ENCODE results near the gene RTN4R.

RTN4R gene

DNA sequence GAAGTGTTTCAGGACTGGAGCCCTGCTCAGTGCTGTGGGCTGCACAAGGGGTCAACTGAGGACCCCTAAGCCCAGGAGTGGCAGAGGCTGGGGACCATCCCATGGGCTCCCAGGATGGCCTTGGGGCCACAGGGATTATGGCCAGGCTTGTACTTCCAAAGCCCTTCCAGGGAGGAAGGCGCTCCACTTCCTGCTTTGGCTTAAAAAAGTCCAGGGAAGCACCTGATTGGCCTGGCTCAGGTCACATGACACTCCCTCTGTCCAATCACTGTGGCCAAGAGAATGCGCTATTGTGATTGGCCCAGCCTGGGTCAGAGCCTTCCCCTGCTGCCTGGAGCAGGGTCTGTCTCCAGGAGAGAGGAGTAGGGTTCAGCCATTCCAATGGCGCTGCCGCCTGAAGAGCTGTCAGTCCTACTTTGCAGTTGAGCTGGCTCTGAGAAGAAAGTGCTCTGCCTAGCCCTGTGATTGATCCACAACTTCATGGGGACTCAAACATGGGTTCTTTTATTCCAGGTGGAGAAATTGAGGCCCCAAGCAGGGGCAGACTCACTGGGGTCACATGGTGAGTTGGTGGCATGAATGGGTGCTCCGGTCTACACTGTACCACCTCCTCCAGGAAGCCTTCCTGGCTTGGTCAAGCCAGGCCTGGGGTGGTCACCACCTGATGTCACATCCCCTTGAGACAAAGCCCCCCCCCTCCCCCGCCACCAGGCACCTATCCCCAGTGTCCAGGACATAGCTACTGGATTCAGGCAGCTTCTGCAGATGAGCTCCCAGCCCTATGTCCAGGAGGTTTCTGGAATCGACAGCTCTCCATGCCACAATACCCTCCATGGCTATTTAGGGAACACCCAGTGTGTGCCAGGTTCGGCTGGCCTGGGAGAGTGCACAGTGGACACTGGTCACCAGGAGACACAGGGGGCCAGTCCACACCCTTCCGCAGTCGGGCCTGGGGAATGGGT is 48.2 kb downstream of the RTN4R start:
- no peaks in the 10 kb centered on the region for H3K27me3 Mint-ChIP-seq

DNA sequence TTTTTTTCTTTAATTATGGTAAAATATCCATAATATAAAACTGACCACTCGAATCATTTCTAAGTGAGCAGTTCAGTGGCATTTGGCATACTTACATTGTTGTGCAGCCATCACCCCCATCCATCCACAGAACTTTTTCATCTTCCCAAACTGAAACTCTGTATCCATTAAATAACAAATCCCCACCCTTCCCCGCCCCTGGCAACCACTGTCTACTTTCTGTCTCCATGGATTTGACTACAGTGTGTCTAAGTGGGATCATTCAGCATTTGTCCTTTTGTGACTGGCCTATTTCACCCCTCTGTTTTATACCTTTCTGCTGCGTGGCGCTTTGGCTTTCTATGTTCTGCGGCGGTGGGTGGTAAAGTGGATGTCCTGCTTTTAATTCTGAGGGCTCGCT is 49.1 kb downstream of the RTN4R start:
- DNase-seq = no peak
- Mint-ChIP-seq H3K27ac (no peak overlapping the region), H3K4me1 (no peaks in the 10 kb centered on the region), H3K27me3 (no peaks in the 10 kb centered on the region), H3K9me3 (no peaks in the 10 kb centered on the region), H3K4me3 (no peak overlapping the region)
- ATAC-seq = no peak

More for the DNA sequence above, 48.2 kb downstream of the RTN4R start:
- no peak overlapping the region for H3K4me3 Mint-ChIP-seq
- no peak overlapping the region for H3K27ac Mint-ChIP-seq
- H3K4me1 Mint-ChIP-seq = no peaks in the 10 kb centered on the region
- H3K9me3 Mint-ChIP-seq = peaks cover 3 to 7% of the 10 kb centered on the region in 2 donors
- no peak for ATAC-seq
- DNase-seq = no peak

DNA sequence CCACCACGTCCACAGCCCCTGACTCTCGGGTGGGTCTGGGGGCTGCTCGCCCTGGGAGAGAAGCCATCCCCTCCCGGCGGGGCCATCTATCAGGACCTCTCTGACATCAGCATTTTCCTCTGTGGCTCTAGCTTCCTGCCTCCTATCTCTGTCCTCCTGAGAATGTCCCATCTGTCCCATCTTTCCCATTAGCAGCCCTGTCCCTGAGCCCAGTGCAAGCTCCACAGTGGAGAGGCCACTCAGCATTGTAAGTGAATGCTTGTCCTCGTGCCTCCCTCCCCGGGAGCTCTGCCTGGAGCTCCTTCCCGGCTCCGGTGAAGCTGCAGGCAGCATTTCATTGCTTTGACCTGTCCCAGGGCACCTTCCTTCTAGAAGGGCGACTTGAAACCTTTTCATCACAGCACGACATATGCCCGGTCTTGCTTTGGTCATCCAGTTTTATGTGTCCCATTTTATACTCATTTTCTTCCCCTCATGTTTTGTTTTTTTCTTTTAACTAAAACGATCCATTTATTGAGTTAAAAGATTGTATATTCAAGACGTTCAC is 49.7 kb downstream of the RTN4R start:
- DNase-seq (no peak), ATAC-seq (no peak)
- H3K4me3 Mint-ChIP-seq = no peak overlapping the region
- no peaks in the 10 kb centered on the region for H3K4me1 Mint-ChIP-seq
- no peaks in the 10 kb centered on the region for H3K27me3 Mint-ChIP-seq
- H3K27ac Mint-ChIP-seq = peak overlapping the region in 1 of 2 donors; percentile 73
- no peaks in the 10 kb centered on the region for H3K9me3 Mint-ChIP-seq

DNA sequence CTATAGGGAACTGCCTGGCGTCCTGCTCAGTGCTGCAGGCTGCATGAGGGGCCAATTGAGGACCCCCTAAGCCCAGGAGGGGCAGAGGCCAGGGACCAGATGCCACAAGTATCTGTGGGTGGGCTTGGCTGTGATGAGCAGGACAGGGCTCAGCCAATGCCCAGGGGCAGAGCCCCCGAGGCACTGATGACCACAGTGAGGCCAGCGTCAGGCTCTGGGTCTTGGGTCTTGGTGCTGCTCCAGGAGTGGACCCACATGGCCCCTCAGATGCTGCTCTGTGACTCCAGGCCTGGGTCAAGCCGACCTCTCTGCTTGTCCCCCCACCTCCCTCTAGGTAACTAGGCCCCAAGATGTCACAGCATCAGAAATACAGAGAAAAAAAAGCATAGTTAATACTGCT is 50.6 kb downstream of the RTN4R start:
- DNase-seq (no peak), ATAC-seq (no peak)
- Mint-ChIP-seq H3K4me1 (no peaks in the 10 kb centered on the region), H3K27ac (no peak overlapping the region), H3K4me3 (no peak overlapping the region), H3K9me3 (no peaks in the 10 kb centered on the region), H3K27me3 (no peaks in the 10 kb centered on the region)

DNA sequence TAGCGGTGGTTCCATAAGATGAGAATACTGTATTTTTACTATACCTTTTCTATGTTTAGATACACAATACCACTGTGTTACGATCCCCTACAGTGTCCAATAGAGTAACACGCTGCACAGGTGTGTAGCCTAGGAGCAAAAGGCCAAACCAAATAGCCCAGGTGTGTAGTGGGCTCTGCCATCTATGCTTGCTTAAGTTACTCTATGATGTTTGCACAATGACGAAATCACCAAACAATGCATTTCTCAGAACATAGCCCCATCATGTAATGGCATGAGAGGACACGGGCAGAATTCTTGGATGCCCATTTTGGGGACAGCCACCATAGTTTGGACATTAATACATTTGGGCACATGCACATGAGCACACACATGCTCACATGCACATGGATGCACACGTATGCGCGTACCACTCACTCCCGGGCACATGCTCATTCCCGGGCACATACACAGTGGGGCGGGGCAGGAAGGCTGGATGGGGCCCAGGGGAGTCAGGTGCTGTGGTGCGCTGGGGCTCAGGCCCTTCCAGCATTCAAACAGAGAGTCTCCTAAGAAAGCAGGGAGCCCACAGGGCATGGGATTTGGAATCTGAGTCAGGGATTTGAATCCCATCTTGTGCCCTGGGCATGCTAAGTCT is 51.1 kb downstream of the RTN4R start:
- H3K4me3 Mint-ChIP-seq = no peak overlapping the region
- no peak overlapping the region for H3K27ac Mint-ChIP-seq
- no peaks in the 10 kb centered on the region for H3K4me1 Mint-ChIP-seq
- DNase-seq (no peak), ATAC-seq (no peak)
- H3K27me3 Mint-ChIP-seq = no peaks in the 10 kb centered on the region
- no peaks in the 10 kb centered on the region for H3K9me3 Mint-ChIP-seq

DNA sequence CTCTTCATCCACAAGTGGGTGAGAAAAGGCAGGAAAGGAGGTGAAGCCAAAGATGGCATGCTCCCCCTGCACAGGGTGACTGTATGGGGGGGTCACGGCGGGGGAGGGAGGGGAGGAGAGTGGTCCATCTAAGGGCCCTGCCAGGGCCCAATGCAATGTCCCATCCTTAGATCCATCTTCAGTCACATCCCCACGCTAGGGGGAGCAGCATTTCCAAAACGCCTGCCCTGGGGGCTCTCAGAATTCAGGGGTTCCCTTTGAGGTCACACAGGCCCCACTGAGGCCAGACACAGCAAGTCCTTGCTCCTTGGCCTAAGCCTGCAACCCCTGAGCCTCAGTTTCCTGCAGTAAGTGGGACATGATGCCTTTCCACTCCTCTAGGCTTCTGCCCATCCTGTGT is 52.4 kb downstream of the RTN4R start:
- Mint-ChIP-seq H3K27me3 (no peaks in the 10 kb centered on the region), H3K27ac (no peak overlapping the region), H3K4me1 (peaks cover 2% of the 10 kb centered on the region), H3K4me3 (no peak overlapping the region), H3K9me3 (no peaks in the 10 kb centered on the region)
- ATAC-seq (no peak), DNase-seq (no peak)

DNA sequence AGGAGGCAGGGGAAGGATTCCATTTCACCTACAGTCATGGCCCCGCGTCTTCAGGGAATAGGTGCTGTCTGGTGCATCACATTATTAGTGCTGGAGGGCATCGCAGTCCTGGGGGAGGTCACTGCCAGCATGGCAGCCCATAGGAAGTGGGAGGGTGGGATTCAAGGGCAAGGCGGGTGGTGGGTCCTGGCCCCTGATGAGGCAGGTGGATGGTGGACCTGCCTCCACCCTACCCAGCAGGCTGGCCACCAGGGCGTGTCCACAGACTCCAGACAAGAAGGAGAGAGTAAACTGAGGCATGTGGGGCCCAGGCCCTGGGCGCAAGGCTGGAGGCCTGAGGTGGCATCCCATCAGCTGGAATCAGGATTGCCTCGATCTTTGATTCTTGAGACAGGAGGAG is 53.3 kb downstream of the RTN4R start:
- H3K27me3 Mint-ChIP-seq = no peaks in the 10 kb centered on the region
- H3K4me1 Mint-ChIP-seq = peaks cover 6% of the 10 kb centered on the region
- no peak for ATAC-seq
- no peaks in the 10 kb centered on the region for H3K9me3 Mint-ChIP-seq
- no peak overlapping the region for H3K27ac Mint-ChIP-seq
- DNase-seq = no peak
- no peak overlapping the region for H3K4me3 Mint-ChIP-seq

DNA sequence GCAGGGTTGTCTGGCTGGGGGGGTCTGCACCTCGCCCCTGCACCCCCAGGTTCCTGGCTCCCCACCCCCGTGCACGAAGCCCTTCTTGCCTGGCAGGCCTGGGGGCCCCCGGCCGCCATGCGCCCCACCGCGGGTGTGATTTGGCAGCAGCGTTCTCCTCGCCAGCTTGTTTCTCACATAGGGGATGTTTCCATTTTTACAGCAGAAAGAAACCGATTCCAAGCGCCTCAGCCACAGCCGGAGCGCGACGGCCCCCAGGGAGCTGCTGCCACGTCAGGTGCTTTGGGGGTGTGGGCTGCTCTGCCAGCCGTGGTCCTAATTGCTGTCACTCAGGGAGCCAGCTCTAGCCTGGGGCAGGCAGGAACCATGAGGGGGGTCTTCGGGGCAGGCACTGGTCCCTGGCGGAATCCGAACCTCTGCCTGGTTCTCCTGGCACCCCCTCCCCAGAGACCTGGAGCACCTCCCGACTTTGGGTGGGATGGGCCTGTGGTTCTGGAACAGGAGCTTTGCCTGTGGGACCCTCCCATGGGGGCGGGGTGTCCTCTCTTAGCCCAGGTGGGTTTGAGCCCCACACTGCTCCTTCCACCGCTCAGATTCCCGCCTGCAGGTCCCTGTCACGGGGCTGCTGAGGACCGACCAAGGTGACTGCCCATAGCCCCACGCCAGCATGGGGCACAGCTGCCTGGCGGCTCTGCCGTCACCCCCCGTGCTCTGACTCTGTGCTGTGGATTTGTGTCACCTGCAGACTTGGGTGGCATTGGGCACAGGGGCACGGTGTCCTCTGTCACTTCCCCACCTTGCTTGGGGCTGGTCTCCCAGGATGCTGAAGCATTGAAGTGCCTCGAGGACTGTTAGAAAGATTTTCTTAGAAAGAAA is 54.0 kb downstream of the RTN4R start:
- no peak for DNase-seq
- H3K4me3 Mint-ChIP-seq = no peak overlapping the region

DNA sequence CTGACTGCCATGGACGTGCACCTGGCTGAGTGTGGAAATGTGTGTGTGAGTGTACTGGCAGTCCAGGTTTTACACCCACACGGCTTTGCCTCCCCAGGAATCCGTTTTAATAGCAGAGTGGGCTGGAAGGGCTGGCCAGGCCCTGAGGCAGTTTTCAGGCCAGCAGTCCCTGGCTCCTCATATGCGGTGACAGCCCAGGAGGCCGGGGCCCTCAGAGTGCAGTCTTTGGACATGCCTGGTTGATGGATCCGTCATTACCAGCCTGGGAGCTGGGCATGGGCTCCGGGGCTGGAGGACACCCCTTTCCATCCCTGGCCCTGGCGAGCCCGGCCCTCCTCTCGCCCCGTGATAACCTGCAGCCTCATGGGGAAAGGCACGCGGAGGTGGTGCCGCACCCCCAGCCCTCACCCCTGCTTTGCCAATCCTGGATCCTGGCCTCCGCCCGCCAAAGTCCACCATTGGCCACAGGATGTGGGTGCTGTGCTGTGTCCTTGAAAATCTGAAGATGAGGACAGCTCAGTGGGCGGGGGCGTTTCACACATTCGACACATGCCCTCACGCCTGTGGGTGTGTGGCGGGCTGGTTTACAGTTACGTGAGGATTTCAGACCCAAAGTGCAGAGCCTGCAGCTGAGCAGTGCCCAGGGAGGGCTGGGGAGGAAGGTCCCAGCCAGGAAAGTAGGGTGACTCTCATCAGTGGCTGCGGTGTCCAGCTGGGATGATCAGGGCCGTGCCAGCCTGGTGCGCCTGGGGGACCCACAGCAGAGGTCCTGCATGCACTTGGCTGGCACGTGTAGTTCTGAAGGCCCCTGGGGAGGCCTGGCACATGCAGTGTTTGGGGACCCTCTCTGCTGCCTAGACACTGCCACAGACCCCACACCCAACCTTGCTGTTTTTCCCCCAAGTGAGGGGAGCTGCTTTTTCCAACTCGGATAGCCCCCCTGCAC is 55.1 kb downstream of the RTN4R start:
- Mint-ChIP-seq H3K4me3 (no peak overlapping the region), H3K27ac (no peak overlapping the region), H3K9me3 (no peaks in the 10 kb centered on the region), H3K27me3 (no peaks in the 10 kb centered on the region), H3K4me1 (peaks cover 9% of the 10 kb centered on the region)
- DNase-seq = no peak
- no peak for ATAC-seq

More for the DNA sequence above, 54.0 kb downstream of the RTN4R start:
- Mint-ChIP-seq H3K4me1 (peaks cover 6% of the 10 kb centered on the region), H3K9me3 (no peaks in the 10 kb centered on the region), H3K27me3 (no peaks in the 10 kb centered on the region), H3K27ac (peak overlapping the region in 1 of 2 donors; percentile 67)
- no peak for ATAC-seq

DNA sequence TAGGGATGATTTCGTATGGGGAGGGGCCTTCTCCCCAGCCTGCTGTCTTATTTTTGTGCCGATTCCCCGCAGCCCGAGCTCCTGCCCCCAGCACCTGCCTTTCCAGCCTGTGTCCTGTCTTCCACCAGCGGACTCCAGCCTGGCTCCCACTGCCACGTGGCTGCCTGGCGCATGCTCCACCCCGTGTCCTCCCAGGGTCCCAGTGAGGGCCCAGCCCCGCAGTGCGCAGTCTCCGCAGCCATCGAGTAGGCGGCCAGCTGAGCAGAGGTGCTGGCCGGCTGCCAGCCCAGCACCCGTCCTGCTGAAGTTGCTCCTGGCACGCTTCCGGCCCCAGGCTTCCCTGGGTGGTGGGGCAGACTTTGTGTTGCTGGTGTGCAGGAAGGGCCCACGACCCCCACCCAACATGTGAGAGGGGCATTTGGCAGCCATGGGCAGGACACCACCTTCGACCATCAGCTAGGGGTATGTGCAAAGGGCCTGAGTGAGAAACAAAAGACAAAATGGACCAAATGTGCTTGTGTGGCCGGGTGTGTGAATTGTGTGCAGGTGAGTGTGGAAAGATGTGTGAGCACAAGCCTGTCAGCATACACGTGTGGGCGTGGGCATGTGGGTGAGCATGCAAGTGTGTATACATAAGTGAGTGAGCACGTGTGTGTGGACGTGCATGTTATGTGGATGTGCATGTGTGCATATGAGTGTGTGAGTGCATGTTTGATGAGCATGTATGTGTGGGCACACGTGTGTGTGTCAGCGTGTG is 55.9 kb downstream of the RTN4R start:
- H3K27me3 Mint-ChIP-seq = no peaks in the 10 kb centered on the region
- H3K27ac Mint-ChIP-seq = no peak overlapping the region
- ATAC-seq (no peak), DNase-seq (no peak)
- H3K9me3 Mint-ChIP-seq = no peaks in the 10 kb centered on the region
- H3K4me1 Mint-ChIP-seq = peaks cover 17% of the 10 kb centered on the region
- no peak overlapping the region for H3K4me3 Mint-ChIP-seq

DNA sequence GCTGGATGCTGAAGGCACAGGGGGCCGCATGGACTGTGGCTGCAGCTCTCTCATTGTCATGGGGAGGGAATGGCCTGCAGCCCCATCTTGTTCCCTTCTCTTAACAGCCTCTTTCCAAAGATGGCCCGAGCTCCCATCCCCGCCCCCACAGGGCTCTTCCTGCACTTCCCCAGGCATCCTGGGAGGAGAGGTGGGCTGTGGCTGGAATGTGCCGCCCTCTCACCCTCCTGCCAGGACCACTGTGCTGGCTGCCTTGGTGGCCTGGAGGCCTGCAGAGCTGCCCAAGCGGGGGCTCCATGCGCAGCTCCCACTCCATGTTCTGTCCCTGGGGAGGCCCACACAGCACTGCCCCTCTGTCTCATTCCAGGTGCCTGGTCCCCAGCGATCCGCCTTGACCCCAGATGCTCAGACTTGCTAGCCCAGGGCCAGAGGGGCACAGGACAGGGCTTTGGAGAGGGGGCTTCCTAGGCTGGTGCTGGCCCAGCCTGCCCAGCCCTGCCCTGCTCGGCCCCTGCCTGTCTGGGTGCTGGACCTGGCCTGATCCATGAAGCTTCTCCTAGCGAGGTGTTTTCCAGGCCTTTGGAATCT is 56.6 kb downstream of the RTN4R start:
- Mint-ChIP-seq H3K27me3 (no peaks in the 10 kb centered on the region), H3K9me3 (no peaks in the 10 kb centered on the region), H3K4me1 (peaks cover 22% of the 10 kb centered on the region), H3K27ac (no peak overlapping the region), H3K4me3 (no peak overlapping the region)
- DNase-seq = no peak
- ATAC-seq = no peak

DNA sequence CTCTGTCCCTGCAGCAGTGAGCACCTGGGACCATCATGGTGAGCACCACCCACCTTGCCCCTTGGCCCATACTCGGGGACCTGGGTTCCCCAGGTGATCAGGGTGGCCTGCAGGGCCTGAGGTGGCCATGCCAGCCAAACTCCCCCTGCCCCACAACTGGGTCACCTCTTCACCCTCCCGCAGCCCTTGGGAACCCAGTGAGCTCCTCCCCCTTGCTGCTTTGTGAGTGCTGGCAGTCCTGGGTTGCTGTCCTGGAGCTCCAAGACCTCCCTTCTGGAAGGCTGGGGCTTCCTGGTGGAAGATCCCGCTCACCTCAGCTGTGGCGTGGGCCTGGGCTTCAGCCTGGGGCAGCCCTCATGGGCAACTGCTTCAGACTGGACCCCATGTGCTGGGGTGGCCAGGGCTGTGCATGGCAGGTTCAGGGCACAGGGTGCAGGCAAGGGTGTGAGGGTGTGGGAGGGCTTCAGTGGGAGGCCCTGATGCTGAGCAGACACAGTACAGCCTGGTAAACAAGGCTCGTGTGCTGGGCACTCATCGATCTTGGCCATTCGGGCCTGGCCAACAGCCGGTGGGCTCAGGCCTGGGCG is 57.6 kb downstream of the RTN4R start:
- no peak for DNase-seq
- no peak for ATAC-seq
- peaks cover 30% of the 10 kb centered on the region for H3K4me1 Mint-ChIP-seq
- H3K27me3 Mint-ChIP-seq = no peaks in the 10 kb centered on the region
- no peaks in the 10 kb centered on the region for H3K9me3 Mint-ChIP-seq
- H3K4me3 Mint-ChIP-seq = no peak overlapping the region
- H3K27ac Mint-ChIP-seq = no peak overlapping the region

DNA sequence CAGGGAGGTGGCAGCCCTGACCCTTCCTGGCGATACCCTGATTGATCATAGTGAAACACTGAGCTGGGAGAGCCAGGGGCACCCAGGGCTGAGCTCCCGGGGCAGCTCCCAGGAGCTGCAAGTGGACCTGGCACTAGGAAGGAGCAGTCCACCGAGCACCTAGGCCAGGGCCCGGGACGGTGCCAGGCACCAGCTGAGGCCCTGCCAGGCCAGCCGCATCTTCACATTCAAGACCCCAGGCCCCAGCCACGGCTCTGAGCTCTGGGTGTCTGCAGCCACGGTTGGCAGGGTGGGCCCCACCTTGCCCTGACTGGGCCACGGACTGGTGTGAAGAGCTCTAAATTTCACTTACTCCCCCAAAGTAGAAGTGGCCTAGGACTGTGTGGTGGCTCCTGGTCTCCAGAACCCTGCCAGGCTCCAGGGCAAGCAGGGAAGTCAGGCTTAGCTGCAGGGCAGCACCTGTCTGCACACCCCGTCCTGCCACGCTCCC is 58.3 kb downstream of the RTN4R start:
- no peak overlapping the region for H3K4me3 Mint-ChIP-seq
- no peaks in the 10 kb centered on the region for H3K27me3 Mint-ChIP-seq
- no peak for DNase-seq
- no peak overlapping the region for H3K27ac Mint-ChIP-seq
- no peak for ATAC-seq
- peaks cover 33% of the 10 kb centered on the region for H3K4me1 Mint-ChIP-seq
- H3K9me3 Mint-ChIP-seq = no peaks in the 10 kb centered on the region
